IMR-90 (cell line): ENCODE data around the gene CYB5D1. TPM values are rescaled to one million over a fixed set of nuclear protein-coding genes. Genes with fewer than 3 reads are reported as not detected.

Source experiments
- ATAC-seq: fragments of 200-7000 bp; cut with Tn5 transposase; 2 replicates; pipeline ENCODE4 v1.9.1; 2020; ENCODE audit warnings: low read depth, mild to moderate bottlenecking, moderate library complexity
- BruUV-seq: library from RNA; stranded (reverse); fragments of 400-500 nt; replicated peaks from 2 replicates; lab custom pipeline; 2021; lab: Mats Ljungman, UMichigan
- CTCF ChIA-PET: fragments of 300-600 bp; formaldehyde crosslinking; extraction: SDS; loops from one replicate; lab custom pipeline; 2021; ENCODE audit warnings: antibody characterized with exemption; lab: Yijun Ruan, JAX
- POLR2A ChIA-PET: fragments of 300-600 bp; sonication (Branson Sonifier 250); formaldehyde crosslinking; loops from one replicate; lab custom pipeline; 2022; ENCODE audit warnings: antibody characterized with exemption; ENCODE audit not compliant: unreplicated experiment; lab: Charles Lee
- DNase-seq: peaks from one replicate; pipeline ENCODE4 v3.0.0; 2013
- H2AFZ ChIP-seq: replicated peaks from 2 replicates; pipeline ENCODE3; 2013; ENCODE audit warnings: low read length, mild to moderate bottlenecking; ENCODE audit not compliant: poor library complexity
- H2AK5ac ChIP-seq: 2 replicates; pipeline ENCODE4 v1.6.1; 2013; ENCODE audit warnings: low read depth, low read length, inconsistent platforms
- H2AK9ac ChIP-seq: replicated peaks from 2 replicates; pipeline ENCODE3; 2013; ENCODE audit warnings: mild to moderate bottlenecking, low read depth, low read length, moderate library complexity; ENCODE audit not compliant: poor library complexity
- H2BK120ac ChIP-seq: 2 replicates; pipeline ENCODE4 v1.6.1; 2013; ENCODE audit warnings: low read depth, low read length, inconsistent platforms
- H2BK15ac ChIP-seq: 3 replicates; pipeline ENCODE4 v1.6.1; 2013; ENCODE audit warnings: low read depth, low read length, inconsistent platforms
- H2BK20ac ChIP-seq: 2 replicates; pipeline ENCODE4 v1.6.1; 2013; ENCODE audit warnings: low read depth, mild to moderate bottlenecking, inconsistent platforms, low read length, moderate library complexity
- H2BK5ac ChIP-seq: 2 replicates; pipeline ENCODE4 v1.6.1; 2013; ENCODE audit warnings: mild to moderate bottlenecking, low read depth, low read length, inconsistent platforms; ENCODE audit not compliant: poor library complexity, severe bottlenecking
- H3K14ac ChIP-seq: replicated peaks from 2 replicates; pipeline ENCODE4 v1.6.1; 2013; ENCODE audit warnings: low read depth, low read length, inconsistent platforms
- H3K18ac ChIP-seq: 2 replicates; pipeline ENCODE4 v1.6.1; 2013; ENCODE audit warnings: low read depth, low read length, control low read depth
- H3K23ac ChIP-seq: 2 replicates; pipeline ENCODE4 v1.6.1; 2013; ENCODE audit warnings: low read depth, low read length, inconsistent platforms
- H3K27ac ChIP-seq: 2 replicates; pipeline ENCODE4 v1.5.1; 2013; ENCODE audit warnings: mild to moderate bottlenecking, control low read depth, low read length; ENCODE audit not compliant: insufficient read depth
- H3K27me3 ChIP-seq: 2 replicates; pipeline ENCODE4 v1.6.1; 2013; ENCODE audit warnings: low read length; ENCODE audit not compliant: control insufficient read depth, insufficient read depth
- H3K36me3 ChIP-seq: 2 replicates; pipeline ENCODE4 v1.6.1; 2013; ENCODE audit warnings: low read length, mixed read lengths; ENCODE audit not compliant: control insufficient read depth, insufficient read depth
- H3K4ac ChIP-seq: 2 replicates; pipeline ENCODE4 v1.6.1; 2013; ENCODE audit warnings: low read depth, low read length, inconsistent platforms
- H3K4me1 ChIP-seq: 2 replicates; pipeline ENCODE4 v1.6.1; 2013; ENCODE audit warnings: low read length, mixed read lengths; ENCODE audit not compliant: control insufficient read depth, insufficient read depth
- H3K4me2 ChIP-seq: 2 replicates; pipeline ENCODE4 v1.6.1; 2013; ENCODE audit warnings: low read depth, mild to moderate bottlenecking, control low read depth, low read length, moderate library complexity
- H3K4me3 ChIP-seq: 2 replicates; pipeline ENCODE4 v1.5.1; 2013; ENCODE audit warnings: low read depth, mild to moderate bottlenecking, control low read depth, low read length, moderate library complexity; ENCODE audit not compliant: insufficient read depth
- H3K56ac ChIP-seq: 2 replicates; pipeline ENCODE4 v1.6.1; 2013; ENCODE audit warnings: low read length, inconsistent platforms; ENCODE audit not compliant: insufficient read depth; ENCODE audit errors: extremely low read depth
- H3K79me1 ChIP-seq, 2 experiments: 2 replicates each; pipeline ENCODE4 v1.6.1; 2013; ENCODE audit warnings: low read length in 2 of 2, inconsistent platforms in 1 of 2, low read depth in 1 of 2
- H3K9ac ChIP-seq: 2 replicates; pipeline ENCODE4 v1.6.1; 2013; ENCODE audit warnings: low read depth, low read length, control low read depth
- H3K9me1 ChIP-seq: 2 replicates; pipeline ENCODE4 v1.6.1; 2013; ENCODE audit warnings: low read length, inconsistent platforms; ENCODE audit not compliant: insufficient read depth
- H3K9me3 ChIP-seq: 2 replicates; pipeline ENCODE4 v1.6.1; 2013; ENCODE audit warnings: low read length; ENCODE audit not compliant: control insufficient read depth, insufficient read depth
- H4K20me1 ChIP-seq: 2 replicates; pipeline ENCODE4 v1.6.1; 2013; ENCODE audit warnings: low read length, inconsistent platforms; ENCODE audit not compliant: insufficient read depth
- H4K5ac ChIP-seq: 2 replicates; pipeline ENCODE4 v1.6.1; 2013; ENCODE audit warnings: mild to moderate bottlenecking, low read depth, low read length, control low read depth
- H4K8ac ChIP-seq, 2 experiments: 2 replicates each; pipeline ENCODE4 v1.6.1; 2013; ENCODE audit warnings: low read depth in 2 of 2, low read length in 2 of 2, control low read depth in 1 of 2, inconsistent platforms in 1 of 2
- H4K91ac ChIP-seq: 2 replicates; pipeline ENCODE4 v1.6.1; 2013; ENCODE audit warnings: low read depth, low read length, inconsistent platforms; ENCODE audit not compliant: insufficient read depth
- BHLHE40 ChIP-seq: fragments of 150-350 bp; IDR thresholded peaks from 2 replicates; pipeline ENCODE4 v1.6.1; 2016; ENCODE audit warnings: mild to moderate bottlenecking, low read depth, low read length
- CTCF ChIP-seq: conservative IDR thresholded peaks from 2 replicates; pipeline ENCODE4 v1.5.1; 2012; ENCODE audit warnings: mild to moderate bottlenecking, low read depth, low read length, improper control_type of control experiment
- ELK1 ChIP-seq: fragments of 150-350 bp; IDR thresholded peaks from 2 replicates; pipeline ENCODE4 v1.6.1; 2016; ENCODE audit warnings: low read depth, mild to moderate bottlenecking, low read length, moderate library complexity, borderline replicate concordance
- MAFK ChIP-seq: IDR thresholded peaks from 2 replicates; pipeline ENCODE4 v1.6.1; 2012; ENCODE audit warnings: low read depth, low read length, improper control_type of control experiment
- MAZ ChIP-seq: IDR thresholded peaks from 2 replicates; pipeline ENCODE4 v1.6.1; 2012; ENCODE audit warnings: low read depth, mild to moderate bottlenecking, low read length, improper control_type of control experiment, moderate library complexity, borderline replicate concordance
- NFE2L2 ChIP-seq: fragments of 150-350 bp; IDR thresholded peaks from 2 replicates; pipeline ENCODE4 v1.6.1; 2016; ENCODE audit warnings: low read depth, mild to moderate bottlenecking, low read length
- RAD21 ChIP-seq: IDR thresholded peaks from 2 replicates; pipeline ENCODE4 v1.6.1; 2012; ENCODE audit warnings: low read length, improper control_type of control experiment
- SMC3 ChIP-seq: fragments of 150-350 bp; IDR thresholded peaks from 2 replicates; pipeline ENCODE4 v1.6.1; 2016; ENCODE audit warnings: low read depth, mild to moderate bottlenecking, antibody characterized with exemption, low read length, moderate library complexity
- USF2 ChIP-seq: fragments of 150-350 bp; IDR thresholded peaks from 2 replicates; pipeline ENCODE4 v1.6.1; 2017; ENCODE audit warnings: mild to moderate bottlenecking, antibody characterized with exemption, low read length, low read depth
- WGBS, 2 experiments: methylation state at CpG; one replicate each; pipeline versions ENCODE4 v1.1.5 to v1.1.7; 2013; ENCODE audit warnings: missing lambda C conversion rate in 2 of 2; ENCODE audit not compliant: insufficient read length in 1 of 2; ENCODE audit errors: extremely low coverage in 2 of 2; 5-methylcytosine and 5-hydroxymethylcytosine counted together
- dilution Hi-C: fragments of 300-500 bp; cut with HindIII; formaldehyde crosslinking; loops from one replicate; pipeline ENCODE4 v1.14.3; 2018; ENCODE audit warnings: low sequenced_read_pairs; ENCODE audit not compliant: unreplicated experiment
- in situ Hi-C: fragments of 300-500 bp; cut with MboI; formaldehyde crosslinking; loops from 3 replicates; pipeline ENCODE4 v1.14.3; 2019; ENCODE audit warnings: low sequenced_read_pairs, inconsistent platforms, mixed read lengths
- intact Hi-C: fragments of 100-400 bp; cut with micrococcal nuclease; formaldehyde crosslinking; loops from 2 replicates; pipeline ENCODE4 v1.10.0; 2022
- polyA plus RNA-seq, 3 experiments: library from polyadenylated mRNA; depleted of rRNA; stranded (reverse); fragments of >200 nt; gene quantifications; 2 replicates each; pipeline ENCODE4 v1.2.3, GENCODE V29; 2012; ENCODE audit warnings: low replicate concordance in 1 of 3
- total RNA-seq: library from RNA; depleted of rRNA; stranded (reverse); fragments of >200 nt; gene quantifications from 2 replicates; pipeline ENCODE4 v1.2.3, GENCODE V29; 2012

CYB5D1 gene
- total and polyA plus RNA-seq, 2 of the 4 experiments (the other 2 are of a cell fraction): 8.8 to 10.8 TPM

GRCh38 chr17:7809086-7809790 lies 48.6 kb upstream of the CYB5D1 start:
- dilution Hi-C loops (no loop called here), intact Hi-C loops (no loop called here), in situ Hi-C loops (no loop called here)
- ATAC-seq (no peak), DNase-seq (no peak)
- Histone ChIP-seq H3K14ac (no peak overlapping the region), H4K5ac (no peak overlapping the region), H3K23ac (no peak overlapping the region), H3K18ac (no peak overlapping the region), H2BK5ac (no peak overlapping the region), H3K4me2 (no peak overlapping the region), H2BK20ac (no peak overlapping the region), H3K4ac (no peak overlapping the region), H4K91ac (no peak overlapping the region), H3K9ac (no peak overlapping the region), H3K4me3 (no peak overlapping the region), H4K8ac (no peak overlapping the region), H3K27ac (no peak overlapping the region), H2BK120ac (no peak overlapping the region), H3K4me1 (no peaks in the 10 kb centered on the region; the same call in 1 of the 2 replicates), H3K56ac (no peak overlapping the region), H2AK9ac (no peak overlapping the region), H3K36me3 (no peaks in the 10 kb centered on the region), H3K27me3 (peaks cover 17% of the 10 kb centered on the region), H3K79me1 (no peaks in the 10 kb centered on the region), H2BK15ac (no peak overlapping the region), H2AK5ac (no peak overlapping the region), H3K9me3 (no peaks in the 10 kb centered on the region), H3K9me1 (no peaks in the 10 kb centered on the region), H4K20me1 (no peaks in the 10 kb centered on the region), H2AFZ (no peak overlapping the region)
- POLR2A ChIA-PET: no interaction called here
- TF ChIP-seq BHLHE40 (no peak), RAD21 (no peak), MAFK (no peak), USF2 (no peak), ELK1 (no peak), MAZ (no peak), CTCF (no peak), SMC3 (no peak), NFE2L2 (no peak)
- no TSS peak for BruUV-seq
- 48% methylated on average over 2 of the region's 11 CpGs; no CpG with 5 or more reads in 1 of the 2 experiments for WGBS, 2 experiments
- CTCF ChIA-PET: interaction anchor here (0.5 kb wide), 1 partner anchor 180 kb away, joined by 5 read pairs; no protein-coding TSS in a partner anchor
